Measurements from ENCODE around the gene CDK14. TPM values are rescaled to one million over a fixed set of nuclear protein-coding genes. Genes with fewer than 3 reads are reported as not detected.

Gene CDK14
- total RNA-seq, 1 experiment from 2014 or later = 57.9 TPM

DNA sequence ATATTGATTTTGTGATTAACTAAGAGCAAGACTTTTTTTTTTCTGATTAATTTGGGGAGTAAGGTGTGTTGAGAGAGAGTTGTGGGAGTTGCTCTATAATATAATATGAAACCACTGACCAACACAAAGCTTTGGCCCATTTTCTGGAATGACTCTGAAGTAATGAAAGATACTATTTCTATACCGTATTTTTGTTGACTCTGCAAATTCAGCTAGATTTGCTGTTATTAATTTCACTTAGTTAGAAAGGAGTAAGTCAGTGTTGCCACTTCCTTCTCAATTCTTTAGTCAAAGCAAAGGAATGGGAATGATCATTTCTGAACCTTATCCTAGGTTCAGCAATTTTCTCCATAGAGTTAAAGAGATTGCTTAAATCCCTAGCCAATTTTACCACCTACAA lies 355.1 kb downstream of the CDK14 start (continued):
- TF ChIP-seq, protein P1, sequence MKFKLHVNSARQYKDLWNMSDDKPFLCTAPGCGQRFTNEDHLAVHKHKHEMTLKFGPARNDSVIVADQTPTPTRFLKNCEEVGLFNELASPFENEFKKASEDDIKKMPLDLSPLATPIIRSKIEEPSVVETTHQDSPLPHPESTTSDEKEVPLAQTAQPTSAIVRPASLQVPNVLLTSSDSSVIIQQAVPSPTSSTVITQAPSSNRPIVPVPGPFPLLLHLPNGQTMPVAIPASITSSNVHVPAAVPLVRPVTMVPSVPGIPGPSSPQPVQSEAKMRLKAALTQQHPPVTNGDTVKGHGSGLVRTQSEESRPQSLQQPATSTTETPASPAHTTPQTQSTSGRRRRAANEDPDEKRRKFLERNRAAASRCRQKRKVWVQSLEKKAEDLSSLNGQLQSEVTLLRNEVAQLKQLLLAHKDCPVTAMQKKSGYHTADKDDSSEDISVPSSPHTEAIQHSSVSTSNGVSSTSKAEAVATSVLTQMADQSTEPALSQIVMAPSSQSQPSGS (CRISPR knock-in tag; IDR thresholded peaks at IDR 0.05; ENCODE audit: borderline replicate concordance, low read depth) = no peak
- TF ChIP-seq SP1 (CRISPR knock-in tag; conservative IDR thresholded peaks at IDR 0.05) (no peak), JAZF1 (CRISPR knock-in tag; IDR thresholded peaks at IDR 0.05) (no peak), NFYB (CRISPR knock-in tag; conservative IDR thresholded peaks at IDR 0.05; ENCODE audit: low read depth) (no peak), KAT7 (CRISPR knock-in tag; IDR thresholded peaks at IDR 0.05; ENCODE audit: borderline replicate concordance) (no peak)
- TF ChIP-seq, protein P2, sequence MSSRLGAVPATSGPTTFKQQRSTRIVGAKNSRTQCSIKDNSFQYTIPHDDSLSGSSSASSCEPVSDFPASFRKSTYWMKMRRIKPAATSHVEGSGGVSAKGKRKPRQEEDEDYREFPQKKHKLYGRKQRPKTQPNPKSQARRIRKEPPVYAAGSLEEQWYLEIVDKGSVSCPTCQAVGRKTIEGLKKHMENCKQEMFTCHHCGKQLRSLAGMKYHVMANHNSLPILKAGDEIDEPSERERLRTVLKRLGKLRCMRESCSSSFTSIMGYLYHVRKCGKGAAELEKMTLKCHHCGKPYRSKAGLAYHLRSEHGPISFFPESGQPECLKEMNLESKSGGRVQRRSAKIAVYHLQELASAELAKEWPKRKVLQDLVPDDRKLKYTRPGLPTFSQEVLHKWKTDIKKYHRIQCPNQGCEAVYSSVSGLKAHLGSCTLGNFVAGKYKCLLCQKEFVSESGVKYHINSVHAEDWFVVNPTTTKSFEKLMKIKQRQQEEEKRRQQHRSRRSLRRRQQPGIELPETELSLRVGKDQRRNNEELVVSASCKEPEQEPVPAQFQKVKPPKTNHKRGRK (CRISPR knock-in tag; IDR thresholded peaks at IDR 0.05; ENCODE audit: borderline replicate concordance) = no peak

DNA sequence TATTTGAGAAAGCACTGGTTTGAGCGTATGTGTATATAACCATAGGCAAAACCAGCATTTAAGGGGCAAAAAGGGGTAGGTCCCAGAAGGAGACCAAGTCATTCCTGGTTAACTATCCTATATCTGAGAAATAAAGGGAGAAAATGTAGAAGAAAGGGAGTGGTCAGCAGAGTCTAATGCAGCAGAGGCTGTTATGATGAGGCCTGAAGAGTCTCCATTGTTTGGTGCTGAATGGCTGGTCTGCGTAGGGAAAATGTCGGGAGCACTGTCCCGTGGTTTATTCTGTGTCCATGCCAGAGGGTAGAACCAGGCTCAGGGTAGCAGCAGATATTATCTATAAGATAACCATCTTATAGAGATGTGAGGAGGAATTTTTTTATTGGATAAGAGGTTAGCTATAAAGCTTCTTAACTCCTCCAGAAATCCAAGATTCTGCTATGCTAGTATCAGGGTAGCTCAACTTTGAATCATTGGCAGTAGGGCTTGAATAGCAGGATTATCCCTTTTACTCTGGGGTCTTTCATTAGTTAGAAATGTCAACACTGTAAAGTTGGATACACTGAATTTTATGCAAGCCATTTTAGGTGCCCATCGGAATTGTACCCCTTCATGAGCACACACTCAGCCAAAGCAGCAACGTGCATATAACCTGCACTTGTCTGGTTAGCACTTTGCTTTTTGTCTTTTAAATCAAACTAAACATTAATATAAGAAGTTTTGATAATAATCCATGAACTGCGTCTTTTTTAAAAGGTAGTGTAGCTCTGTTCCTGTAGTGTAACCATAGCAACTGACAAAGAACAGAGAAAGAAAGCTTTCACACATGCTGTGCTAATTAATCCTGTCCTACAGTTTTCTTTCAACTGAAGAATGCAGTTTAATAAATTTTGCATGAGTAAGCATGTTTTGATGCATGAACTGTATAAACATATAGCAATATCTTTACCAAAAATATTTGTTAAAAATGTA lies 356.1 kb downstream of the CDK14 start:
- DNase-seq (ENCODE audit: low spot score) = no peak
- Mint-ChIP-seq H3K9me3 (no peaks in the 10 kb centered on the region), H3K27ac (no peak overlapping the region; the same call in 1 of the 2 replicates), H3K36me3 (peaks cover 6% of the 10 kb centered on the region), H3K27me3 (ENCODE audit: low read depth) (no peaks in the 10 kb centered on the region), H3K4me1 (peaks cover 29% of the 10 kb centered on the region), H3K4me3 (no peak overlapping the region)
- CTCF ChIA-PET = no interaction called here
- POLR2A ChIA-PET = no interaction called here
- no peak for TF ChIP-seq SP1 (CRISPR knock-in tag; conservative IDR thresholded peaks at IDR 0.05)
- TF ChIP-seq, protein P3, sequence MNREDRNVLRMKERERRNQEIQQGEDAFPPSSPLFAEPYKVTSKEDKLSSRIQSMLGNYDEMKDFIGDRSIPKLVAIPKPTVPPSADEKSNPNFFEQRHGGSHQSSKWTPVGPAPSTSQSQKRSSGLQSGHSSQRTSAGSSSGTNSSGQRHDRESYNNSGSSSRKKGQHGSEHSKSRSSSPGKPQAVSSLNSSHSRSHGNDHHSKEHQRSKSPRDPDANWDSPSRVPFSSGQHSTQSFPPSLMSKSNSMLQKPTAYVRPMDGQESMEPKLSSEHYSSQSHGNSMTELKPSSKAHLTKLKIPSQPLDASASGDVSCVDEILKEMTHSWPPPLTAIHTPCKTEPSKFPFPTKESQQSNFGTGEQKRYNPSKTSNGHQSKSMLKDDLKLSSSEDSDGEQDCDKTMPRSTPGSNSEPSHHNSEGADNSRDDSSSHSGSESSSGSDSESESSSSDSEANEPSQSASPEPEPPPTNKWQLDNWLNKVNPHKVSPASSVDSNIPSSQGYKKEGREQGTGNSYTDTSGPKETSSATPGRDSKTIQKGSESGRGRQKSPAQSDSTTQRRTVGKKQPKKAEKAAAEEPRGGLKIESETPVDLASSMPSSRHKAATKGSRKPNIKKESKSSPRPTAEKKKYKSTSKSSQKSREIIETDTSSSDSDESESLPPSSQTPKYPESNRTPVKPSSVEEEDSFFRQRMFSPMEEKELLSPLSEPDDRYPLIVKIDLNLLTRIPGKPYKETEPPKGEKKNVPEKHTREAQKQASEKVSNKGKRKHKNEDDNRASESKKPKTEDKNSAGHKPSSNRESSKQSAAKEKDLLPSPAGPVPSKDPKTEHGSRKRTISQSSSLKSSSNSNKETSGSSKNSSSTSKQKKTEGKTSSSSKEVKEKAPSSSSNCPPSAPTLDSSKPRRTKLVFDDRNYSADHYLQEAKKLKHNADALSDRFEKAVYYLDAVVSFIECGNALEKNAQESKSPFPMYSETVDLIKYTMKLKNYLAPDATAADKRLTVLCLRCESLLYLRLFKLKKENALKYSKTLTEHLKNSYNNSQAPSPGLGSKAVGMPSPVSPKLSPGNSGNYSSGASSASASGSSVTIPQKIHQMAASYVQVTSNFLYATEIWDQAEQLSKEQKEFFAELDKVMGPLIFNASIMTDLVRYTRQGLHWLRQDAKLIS (CRISPR knock-in tag; IDR thresholded peaks at IDR 0.05; ENCODE audit: borderline replicate concordance) = no peak
- no peak for TF ChIP-seq ESRRA (CRISPR knock-in tag; IDR thresholded peaks at IDR 0.05; ENCODE audit: borderline replicate concordance)
- no peak for TF ChIP-seq TCF7 (CRISPR knock-in tag; IDR thresholded peaks at IDR 0.05; ENCODE audit: low read depth)
- TF ChIP-seq NFYB (CRISPR knock-in tag; conservative IDR thresholded peaks at IDR 0.05; ENCODE audit: low read depth) = no peak
- TF ChIP-seq, protein P4, sequence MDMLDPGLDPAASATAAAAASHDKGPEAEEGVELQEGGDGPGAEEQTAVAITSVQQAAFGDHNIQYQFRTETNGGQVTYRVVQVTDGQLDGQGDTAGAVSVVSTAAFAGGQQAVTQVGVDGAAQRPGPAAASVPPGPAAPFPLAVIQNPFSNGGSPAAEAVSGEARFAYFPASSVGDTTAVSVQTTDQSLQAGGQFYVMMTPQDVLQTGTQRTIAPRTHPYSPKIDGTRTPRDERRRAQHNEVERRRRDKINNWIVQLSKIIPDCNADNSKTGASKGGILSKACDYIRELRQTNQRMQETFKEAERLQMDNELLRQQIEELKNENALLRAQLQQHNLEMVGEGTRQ (CRISPR knock-in tag; IDR thresholded peaks at IDR 0.05) = no peak
- TF ChIP-seq, protein P5, sequence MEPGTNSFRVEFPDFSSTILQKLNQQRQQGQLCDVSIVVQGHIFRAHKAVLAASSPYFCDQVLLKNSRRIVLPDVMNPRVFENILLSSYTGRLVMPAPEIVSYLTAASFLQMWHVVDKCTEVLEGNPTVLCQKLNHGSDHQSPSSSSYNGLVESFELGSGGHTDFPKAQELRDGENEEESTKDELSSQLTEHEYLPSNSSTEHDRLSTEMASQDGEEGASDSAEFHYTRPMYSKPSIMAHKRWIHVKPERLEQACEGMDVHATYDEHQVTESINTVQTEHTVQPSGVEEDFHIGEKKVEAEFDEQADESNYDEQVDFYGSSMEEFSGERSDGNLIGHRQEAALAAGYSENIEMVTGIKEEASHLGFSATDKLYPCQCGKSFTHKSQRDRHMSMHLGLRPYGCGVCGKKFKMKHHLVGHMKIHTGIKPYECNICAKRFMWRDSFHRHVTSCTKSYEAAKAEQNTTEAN (CRISPR knock-in tag; IDR thresholded peaks at IDR 0.05) = no peak
- no peak for TF ChIP-seq ATF1 (CRISPR knock-in tag; IDR thresholded peaks at IDR 0.05)
- TF ChIP-seq, protein P6, sequence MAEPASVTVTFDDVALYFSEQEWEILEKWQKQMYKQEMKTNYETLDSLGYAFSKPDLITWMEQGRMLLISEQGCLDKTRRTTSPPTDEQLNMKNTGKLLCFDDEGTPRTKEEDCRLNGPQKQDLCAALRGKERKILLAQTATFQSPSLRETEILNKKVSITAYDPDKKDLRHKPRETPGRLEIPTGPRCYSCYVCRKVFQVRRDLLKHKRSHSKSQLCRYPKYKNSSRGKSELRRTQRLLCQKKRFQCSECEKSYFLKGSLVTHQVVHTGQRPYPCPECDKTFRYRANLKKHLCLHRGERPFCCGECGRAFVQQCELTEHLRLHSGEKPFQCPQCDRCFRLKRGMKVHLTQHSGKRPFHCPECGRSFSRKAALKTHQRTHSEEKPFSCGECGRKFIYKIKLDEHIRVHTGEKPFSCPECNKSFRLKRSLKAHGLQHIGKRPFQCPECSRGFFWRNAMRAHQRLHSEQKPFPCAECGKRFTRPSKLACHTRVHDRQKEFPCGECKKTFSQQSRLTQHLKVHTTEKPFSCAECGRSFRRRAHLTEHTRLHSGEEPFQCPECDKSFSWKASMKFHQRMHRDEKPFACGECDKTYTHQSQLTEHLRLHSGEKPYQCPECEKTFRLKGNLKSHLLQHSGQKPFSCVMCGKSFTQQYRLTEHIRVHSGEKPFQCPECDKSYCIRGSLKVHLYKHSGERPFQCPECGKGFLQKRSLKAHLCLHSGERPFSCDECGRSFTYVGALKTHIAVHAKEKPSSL (CRISPR knock-in tag; conservative IDR thresholded peaks at IDR 0.05) = no peak
- no peak for TF ChIP-seq ZNF263 (CRISPR knock-in tag; IDR thresholded peaks at IDR 0.05; ENCODE audit: low read depth)
- no peak for TF ChIP-seq HMGA2 (CRISPR knock-in tag; IDR thresholded peaks at IDR 0.05)
- no peak for TF ChIP-seq JAZF1 (CRISPR knock-in tag; IDR thresholded peaks at IDR 0.05)
- TF ChIP-seq TP53 (CRISPR knock-in tag; IDR thresholded peaks at IDR 0.05) = no peak
- TF ChIP-seq GABPB1 (CRISPR knock-in tag; IDR thresholded peaks at IDR 0.05) = no peak
- TF ChIP-seq, protein P7, sequence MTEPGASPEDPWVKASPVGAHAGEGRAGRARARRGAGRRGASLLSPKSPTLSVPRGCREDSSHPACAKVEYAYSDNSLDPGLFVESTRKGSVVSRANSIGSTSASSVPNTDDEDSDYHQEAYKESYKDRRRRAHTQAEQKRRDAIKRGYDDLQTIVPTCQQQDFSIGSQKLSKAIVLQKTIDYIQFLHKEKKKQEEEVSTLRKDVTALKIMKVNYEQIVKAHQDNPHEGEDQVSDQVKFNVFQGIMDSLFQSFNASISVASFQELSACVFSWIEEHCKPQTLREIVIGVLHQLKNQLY (CRISPR knock-in tag; IDR thresholded peaks at IDR 0.05) = no peak
- peak; percentile 61 for ATAC-seq
